Smooth muscle cell (in vitro differentiated cells): ENCODE results near the gene WNT11. TPM values are rescaled to one million over a fixed set of nuclear protein-coding genes. Genes with fewer than 3 reads are reported as not detected.

Source experiments
- DNase-seq: peaks from one replicate; lab custom pipeline; 2025; ENCODE audit not compliant: unreplicated experiment; lab: John Stamatoyannopoulos, UW
- H2AFZ ChIP-seq: fragments of 200-600 bp; sonication (generic); 2 replicates; pipeline ENCODE4 v1.6.0; 2016; ENCODE audit warnings: antibody characterized with exemption, low read depth, mild to moderate bottlenecking
- H3F3A ChIP-seq: fragments of 200-600 bp; sonication (generic); 2 replicates; pipeline ENCODE4 v1.6.0; 2017; ENCODE audit warnings: antibody characterized with exemption, low read depth
- H3K27ac ChIP-seq: fragments of 200-600 bp; sonication (generic); 2 replicates; pipeline ENCODE4 v1.5.1; 2016; ENCODE audit warnings: low read depth, mild to moderate bottlenecking
- H3K27me3 ChIP-seq: fragments of 200-600 bp; sonication (generic); 2 replicates; pipeline ENCODE4 v1.6.1; 2016; ENCODE audit warnings: low read depth, mild to moderate bottlenecking
- H3K36me3 ChIP-seq: fragments of 200-600 bp; sonication (generic); 2 replicates; pipeline ENCODE4 v1.5.1; 2016; ENCODE audit warnings: low read depth
- H3K4me1 ChIP-seq: fragments of 200-600 bp; sonication (generic); 2 replicates; pipeline ENCODE4 v1.5.1; 2016; ENCODE audit warnings: low read depth
- H3K4me2 ChIP-seq: fragments of 200-600 bp; sonication (generic); 2 replicates; pipeline ENCODE4 v1.6.0; 2016; ENCODE audit warnings: mild to moderate bottlenecking
- H3K4me3 ChIP-seq: fragments of 200-600 bp; sonication (generic); 2 replicates; pipeline ENCODE4 v1.5.1; 2016; ENCODE audit warnings: mild to moderate bottlenecking
- H3K79me2 ChIP-seq: fragments of 200-600 bp; sonication (generic); 2 replicates; pipeline ENCODE4 v1.6.0; 2016; ENCODE audit warnings: low read depth, mild to moderate bottlenecking
- H3K9ac ChIP-seq: fragments of 200-600 bp; sonication (generic); 2 replicates; pipeline ENCODE4 v1.6.0; 2016; ENCODE audit warnings: low read depth
- H3K9me3 ChIP-seq: fragments of 200-600 bp; sonication (generic); replicated peaks from 2 replicates; pipeline ENCODE4 v1.5.1; 2016; ENCODE audit warnings: low read depth
- H4K20me1 ChIP-seq: fragments of 200-600 bp; sonication (generic); 2 replicates; pipeline ENCODE4 v1.6.0; 2016; ENCODE audit warnings: low read depth
- CTCF ChIP-seq: fragments of 200-600 bp; sonication (generic); IDR thresholded peaks from 2 replicates; pipeline ENCODE4 v1.5.1; 2017; ENCODE audit warnings: borderline replicate concordance, mild to moderate bottlenecking, antibody characterized with exemption; ENCODE audit not compliant: insufficient read depth, poor library complexity, severe bottlenecking
- WGBS: methylation state at CpG from one replicate; pipeline ENCODE4 v1.1.7; 2016; ENCODE audit warnings: low lambda C conversion rate; 5-methylcytosine and 5-hydroxymethylcytosine counted together
- polyA plus RNA-seq: library from polyadenylated mRNA; unstranded; fragments of >200 nt; fragmentation: Nextera tagmentation; extraction: Ambion mirVana; gene quantifications from 2 replicates; pipeline ENCODE4 v1.2.1, GENCODE V29; 2016
- total RNA-seq: library from RNA; depleted of rRNA; stranded (reverse); fragments of >200 nt; gene quantifications from 2 replicates; pipeline ENCODE4 v1.2.3, GENCODE V29; 2014

WNT11 gene
- total and polyA plus RNA-seq, 2 experiments from 2014 or later, result 12.1 to 13.5 TPM

DNA sequence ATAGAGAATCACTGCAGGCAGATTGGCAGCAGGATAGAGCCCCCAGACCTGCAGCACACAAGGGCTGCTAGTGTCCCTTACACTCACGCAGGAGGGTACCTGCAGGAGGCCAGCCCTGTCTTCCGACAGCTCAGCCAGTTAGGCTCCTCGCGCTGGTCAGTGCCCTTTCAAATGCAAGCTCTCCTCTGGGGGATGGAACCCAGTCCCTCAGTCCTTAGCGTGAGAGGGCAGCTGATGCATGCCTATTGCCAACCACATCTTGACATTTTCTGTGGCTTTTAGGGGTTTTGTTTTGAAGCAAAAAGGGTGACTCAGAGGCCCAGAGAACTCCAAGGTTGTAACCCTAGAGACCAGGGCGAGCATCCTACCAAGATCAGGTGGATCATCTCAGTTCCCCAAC lies 40.0 kb downstream of the WNT11 start:
- no peaks in the 10 kb centered on the region for H3K9me3 ChIP-seq
- no peaks in the 10 kb centered on the region for H4K20me1 ChIP-seq
- 44% methylated on average over 6 of the region's 6 CpGs for WGBS
- no peak overlapping the region for H3K4me3 ChIP-seq
- H2AFZ ChIP-seq, result no peak overlapping the region
- H3K4me1 ChIP-seq, result no peaks in the 10 kb centered on the region
- no peaks in the 10 kb centered on the region for H3K79me2 ChIP-seq
- no peak overlapping the region for H3K4me2 ChIP-seq
- no peak overlapping the region for H3K27ac ChIP-seq
- no peak for DNase-seq
- H3K36me3 ChIP-seq, result no peaks in the 10 kb centered on the region
- no peaks in the 10 kb centered on the region for H3F3A ChIP-seq
- H3K9ac ChIP-seq, result no peak overlapping the region
- no peak for TF ChIP-seq CTCF
- H3K27me3 ChIP-seq, result no peaks in the 10 kb centered on the region

- H3K9ac ChIP-seq, result no peak overlapping the region
- H3K9me3 ChIP-seq, result no peaks in the 10 kb centered on the region
- no peak overlapping the region for H3K4me3 ChIP-seq
- H3K27me3 ChIP-seq, result no peaks in the 10 kb centered on the region
- H3K4me2 ChIP-seq, result no peak overlapping the region
- no peaks in the 10 kb centered on the region for H3F3A ChIP-seq
- no peak for TF ChIP-seq CTCF
- WGBS, result 96% methylated on average over 35 of the region's 50 CpGs
- H3K4me1 ChIP-seq, result no peaks in the 10 kb centered on the region
- no peak for DNase-seq
- H3K36me3 ChIP-seq, result no peaks in the 10 kb centered on the region
- no peak overlapping the region for H2AFZ ChIP-seq
- no peaks in the 10 kb centered on the region for H3K79me2 ChIP-seq
- no peaks in the 10 kb centered on the region for H4K20me1 ChIP-seq
- no peak overlapping the region for H3K27ac ChIP-seq
These were observed 41.2 kb downstream of the WNT11 start for GRCh38 chr11:76164861-76165751.

DNA sequence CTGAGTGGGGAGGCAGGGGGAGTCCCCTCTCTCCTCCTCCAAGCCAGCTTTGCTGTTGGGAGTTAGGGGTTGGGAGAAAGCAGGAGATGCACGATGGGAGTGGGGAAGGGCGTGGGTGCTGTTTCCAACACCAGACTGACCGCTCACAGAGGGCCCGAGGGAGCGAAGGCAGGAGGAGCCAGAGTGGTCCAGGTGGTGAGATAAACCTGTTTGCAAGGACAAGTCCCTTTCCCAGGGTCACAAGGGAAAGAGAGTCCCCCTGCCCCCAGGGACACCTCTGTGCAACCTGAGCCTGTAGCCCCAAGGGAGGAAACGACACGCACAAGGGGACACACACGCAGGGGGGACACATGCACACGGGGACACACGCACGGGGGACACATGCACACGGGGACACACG lies 42.2 kb downstream of the WNT11 start:
- Histone ChIP-seq H3K4me2 (no peak overlapping the region), H3F3A (no peaks in the 10 kb centered on the region), H4K20me1 (no peaks in the 10 kb centered on the region), H3K79me2 (no peaks in the 10 kb centered on the region), H3K4me1 (no peaks in the 10 kb centered on the region), H3K9me3 (no peaks in the 10 kb centered on the region), H3K36me3 (no peaks in the 10 kb centered on the region), H3K9ac (no peak overlapping the region), H3K27ac (no peak overlapping the region), H2AFZ (no peak overlapping the region), H3K4me3 (no peak overlapping the region), H3K27me3 (no peaks in the 10 kb centered on the region)
- 86% methylated on average over 13 of the region's 13 CpGs for WGBS
- no peak for TF ChIP-seq CTCF
- DNase-seq, result no peak
